Pancreas (tissue), 10 donors: ENCODE measurements around the gene IL7R. TPM values are rescaled to one million over a fixed set of nuclear protein-coding genes. Genes with fewer than 3 reads are reported as not detected.

Experiments
- ATAC-seq, 4 donors: fragments of 200-7000 bp; cut with Tn5 transposase; one replicate each; pipeline versions ENCODE4 v1.8.0 to v1.9.1; 2020; ENCODE audit warnings: mild to moderate bottlenecking in 4 of 4, moderate library complexity in 4 of 4
- DNase-seq, 6 donors: peaks; one replicate each; pipeline ENCODE4 v3.0.0-alpha.2; 2020
- FAIRE-seq: peaks from 2 replicates; lab custom pipeline; 2012; peaks lifted over from hg19 to GRCh38; lab: Jason Lieb, UNC
- H3K27ac ChIP-seq, 4 donors: fragments of 200-600 bp; sonication (generic); 1 replicate in 3 of 4; 2 replicates in 1 of 4; pipeline versions ENCODE4 v1.5.0 to v1.8.0; 2020
- H3K27me3 ChIP-seq, 4 donors: fragments of 200-600 bp; one replicate each; pipeline ENCODE4 v1.8.0; 2021
- H3K36me3 ChIP-seq, 3 donors: fragments of 200-600 bp; sonication (generic) in 1 of 3; one replicate each; pipeline versions ENCODE4 v1.5.0 to v1.8.0; 2020 to 2021
- H3K4me1 ChIP-seq, 3 donors: fragments of 200-600 bp; one replicate each; pipeline ENCODE4 v1.8.0; 2021
- H3K4me3 ChIP-seq, 4 donors: fragments of 200-600 bp; sonication (generic) in 2 of 4; one replicate each; pipeline versions ENCODE4 v1.5.0 to v1.8.0; 2020 to 2021
- H3K9me3 ChIP-seq, 4 donors: fragments of 200-600 bp; one replicate each; pipeline ENCODE4 v1.8.0; 2021
- WGBS, 2 donors: extraction: QIAGEN DNeasy Blood & Tissue Kit; methylation state at CpG; one replicate each; pipeline ENCODE4 v1.1.7; 2013; 5-methylcytosine and 5-hydroxymethylcytosine counted together
- intact Hi-C, 3 donors: fragments of 100-400 bp; cut with DNase I; formaldehyde crosslinking; loops; one replicate each; pipeline versions ENCODE4 v1.11.1 to v1.14.2; 2022
- polyA plus RNA-seq, 2 donors: library from polyadenylated mRNA; stranded (reverse); fragments of 200-250 nt; gene quantifications; one replicate each; pipeline ENCODE4 v1.2.3, GENCODE V29; 2013
- total RNA-seq, 6 donors: library from RNA; stranded (reverse); fragmentation: NEBNext Ultra II Directional in 4 of 6; extraction: Animal tissue kit (Norgen Biotek cat#: 25700) in 4 of 6; gene quantifications; one replicate each; pipeline versions ENCODE4 v1.2.1 to v1.2.4, GENCODE V29; 2021 to 2023
- TF ChIP-seq, protein P1 (sequence below), 4 donors: fragments of 200-600 bp; sonication (generic) in 3 of 4; IDR thresholded peaks; one replicate each; pipeline versions ENCODE4 v1.5.0 to v1.8.0; 2021; ENCODE audit warnings: antibody characterized with exemption in 4 of 4
- donor health status: healthy with polysubstance abuse.
- donor health status: DM: no; HTN: no; CAD: no; lungs with moderate emphysema.
- donor health status: DM: no; HTN: no; CAD: no.
- donor health status: control.
- donor health status: control.
- donor health status: Bipolar disorder and iron deficiency.
- donor health status: DM: yes; HTN: yes; CAD: no.
- donor health status: DM: no; HTN: no; CAD: no.
- donor health status: DM: no; HTN: no; CAD: no.
- donor health status: DM: yes; HTN: yes; CAD: no.

Gene IL7R
- total and polyA plus RNA-seq, 8 donors = 0.04 to 3.9 (median 1.3) TPM

GRCh38 chr5:35877655-35878054 is 21.0 kb downstream of the IL7R start:
- no peak for ATAC-seq
- no peak for FAIRE-seq
- peaks cover 0 to under 1% (median 0%) of the 10 kb centered on the region in 3 donors for H3K36me3 ChIP-seq
- no peaks in the 10 kb centered on the region for H3K9me3 ChIP-seq
- H3K27me3 ChIP-seq = no peaks in the 10 kb centered on the region
- H3K4me1 ChIP-seq = no peaks in the 10 kb centered on the region
- intact Hi-C loops = no loop called here
- 68 to 92% methylated on average over 2 of the region's 2 CpGs for WGBS, 2 donors
- TF ChIP-seq, protein P1, sequence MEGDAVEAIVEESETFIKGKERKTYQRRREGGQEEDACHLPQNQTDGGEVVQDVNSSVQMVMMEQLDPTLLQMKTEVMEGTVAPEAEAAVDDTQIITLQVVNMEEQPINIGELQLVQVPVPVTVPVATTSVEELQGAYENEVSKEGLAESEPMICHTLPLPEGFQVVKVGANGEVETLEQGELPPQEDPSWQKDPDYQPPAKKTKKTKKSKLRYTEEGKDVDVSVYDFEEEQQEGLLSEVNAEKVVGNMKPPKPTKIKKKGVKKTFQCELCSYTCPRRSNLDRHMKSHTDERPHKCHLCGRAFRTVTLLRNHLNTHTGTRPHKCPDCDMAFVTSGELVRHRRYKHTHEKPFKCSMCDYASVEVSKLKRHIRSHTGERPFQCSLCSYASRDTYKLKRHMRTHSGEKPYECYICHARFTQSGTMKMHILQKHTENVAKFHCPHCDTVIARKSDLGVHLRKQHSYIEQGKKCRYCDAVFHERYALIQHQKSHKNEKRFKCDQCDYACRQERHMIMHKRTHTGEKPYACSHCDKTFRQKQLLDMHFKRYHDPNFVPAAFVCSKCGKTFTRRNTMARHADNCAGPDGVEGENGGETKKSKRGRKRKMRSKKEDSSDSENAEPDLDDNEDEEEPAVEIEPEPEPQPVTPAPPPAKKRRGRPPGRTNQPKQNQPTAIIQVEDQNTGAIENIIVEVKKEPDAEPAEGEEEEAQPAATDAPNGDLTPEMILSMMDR (IDR thresholded peaks at IDR 0.05) = no peak
- H3K4me3 ChIP-seq = no peak overlapping the region
- no peak overlapping the region for H3K27ac ChIP-seq
- DNase-seq = no peak

DNA sequence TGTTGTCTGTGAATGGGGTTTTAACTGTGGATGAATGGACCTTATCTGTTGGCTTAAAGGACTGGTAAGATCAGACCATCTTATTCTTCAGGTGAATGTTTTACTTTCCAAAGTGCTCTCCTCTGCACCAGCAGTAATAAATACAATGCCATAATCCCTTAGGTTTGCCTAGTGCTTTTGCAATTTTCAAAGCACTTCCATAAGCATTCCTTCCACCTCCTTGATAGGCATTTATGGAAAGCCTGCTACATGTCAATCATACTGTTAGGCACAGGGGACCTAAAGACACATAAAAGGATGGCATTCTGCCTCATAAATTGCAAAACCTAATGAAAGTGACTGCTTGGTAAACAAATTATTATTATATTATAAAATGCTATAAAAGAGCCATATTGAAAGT is 21.4 kb downstream of the IL7R start:
- no peaks in the 10 kb centered on the region for H3K4me1 ChIP-seq
- H3K36me3 ChIP-seq = no peaks in the 10 kb centered on the region
- H3K27me3 ChIP-seq = no peaks in the 10 kb centered on the region
- no peak overlapping the region for H3K27ac ChIP-seq
- TF ChIP-seq, protein P1 (IDR thresholded peaks at IDR 0.05) = no peak
- DNase-seq (no peak), ATAC-seq (no peak), FAIRE-seq (no peak)
- no peak overlapping the region for H3K4me3 ChIP-seq
- H3K9me3 ChIP-seq = no peaks in the 10 kb centered on the region
- intact Hi-C loops = no loop called here

GRCh38 chr5:35879096-35879495 is 22.4 kb downstream of the IL7R start:
- no peaks in the 10 kb centered on the region for H3K27me3 ChIP-seq
- no peak overlapping the region for H3K4me3 ChIP-seq
- no peak for ATAC-seq
- no peaks in the 10 kb centered on the region for H3K36me3 ChIP-seq
- 63 to 81% methylated on average over 2 of the region's 2 CpGs for WGBS, 2 donors
- no peaks in the 10 kb centered on the region for H3K9me3 ChIP-seq
- FAIRE-seq = no peak
- no peaks in the 10 kb centered on the region for H3K4me1 ChIP-seq
- no peak for DNase-seq
- H3K27ac ChIP-seq = no peak overlapping the region
- intact Hi-C loops = no loop called here
- TF ChIP-seq, protein P1 (IDR thresholded peaks at IDR 0.05) = no peak

DNA sequence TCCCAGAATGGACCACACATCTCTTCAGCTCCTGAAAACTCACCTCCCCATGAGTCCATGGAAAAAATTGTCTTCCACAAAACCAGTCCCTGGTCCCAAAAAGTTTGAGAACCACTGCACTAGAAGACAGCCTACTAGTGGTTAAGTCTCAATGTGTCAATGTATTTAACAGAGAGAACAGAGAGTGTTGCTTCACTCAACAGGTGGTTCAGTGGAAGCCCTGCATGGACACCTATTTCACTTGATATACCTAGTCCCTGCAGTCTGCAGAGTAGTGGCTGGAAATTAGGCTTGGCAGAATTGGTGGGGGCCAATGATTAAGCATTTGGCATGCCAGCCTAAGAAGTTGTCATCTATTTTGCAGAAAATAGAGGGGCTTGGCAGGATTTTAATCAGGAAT is 23.0 kb downstream of the IL7R start:
- Histone ChIP-seq H3K27ac (no peak overlapping the region), H3K9me3 (no peaks in the 10 kb centered on the region), H3K36me3 (no peaks in the 10 kb centered on the region), H3K4me1 (no peaks in the 10 kb centered on the region), H3K27me3 (no peaks in the 10 kb centered on the region), H3K4me3 (no peak overlapping the region)
- DNase-seq (no peak), ATAC-seq (no peak), FAIRE-seq (no peak)
- intact Hi-C loops = no loop called here
- TF ChIP-seq, protein P1 (IDR thresholded peaks at IDR 0.05) = no peak

DNA sequence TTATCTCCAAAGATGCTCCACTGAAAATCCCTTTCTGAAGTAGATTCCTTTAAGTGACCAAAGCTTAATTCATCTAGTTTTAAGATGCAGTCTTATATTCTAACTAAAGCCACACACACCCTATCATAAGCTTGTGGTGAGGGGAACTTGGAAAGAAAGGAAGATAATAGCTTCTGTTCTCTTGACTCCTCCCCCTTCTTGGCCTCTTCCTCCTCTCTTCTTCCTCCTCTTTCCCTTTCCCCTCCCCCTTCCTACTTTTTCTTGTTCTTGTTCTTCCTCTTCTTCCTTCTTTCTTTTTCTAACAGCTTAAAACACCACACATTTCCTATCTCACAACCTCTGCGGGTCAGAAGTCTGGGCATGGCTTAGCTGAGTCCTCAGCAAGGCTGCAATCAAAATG is 23.5 kb downstream of the IL7R start:
- intact Hi-C loops = no loop called here
- FAIRE-seq = no peak
- Histone ChIP-seq H3K4me1 (no peaks in the 10 kb centered on the region), H3K4me3 (no peak overlapping the region), H3K27ac (no peak overlapping the region), H3K36me3 (no peaks in the 10 kb centered on the region), H3K27me3 (no peaks in the 10 kb centered on the region), H3K9me3 (no peaks in the 10 kb centered on the region)
- DNase-seq = no peak
- ATAC-seq = no peak
- 78 to 82% methylated on average over 1 of the region's 1 CpG for WGBS, 2 donors
- TF ChIP-seq, protein P1 (IDR thresholded peaks at IDR 0.05) = no peak
